Measurements from ENCODE around the gene SF3A2. TPM values are rescaled to one million over a fixed set of nuclear protein-coding genes. Genes with fewer than 3 reads are reported as not detected.

The SF3A2 gene
- total and polyA plus RNA-seq, 4 experiments from 2014 or later: 8.3 to 141 (median 88.7) TPM

DNA sequence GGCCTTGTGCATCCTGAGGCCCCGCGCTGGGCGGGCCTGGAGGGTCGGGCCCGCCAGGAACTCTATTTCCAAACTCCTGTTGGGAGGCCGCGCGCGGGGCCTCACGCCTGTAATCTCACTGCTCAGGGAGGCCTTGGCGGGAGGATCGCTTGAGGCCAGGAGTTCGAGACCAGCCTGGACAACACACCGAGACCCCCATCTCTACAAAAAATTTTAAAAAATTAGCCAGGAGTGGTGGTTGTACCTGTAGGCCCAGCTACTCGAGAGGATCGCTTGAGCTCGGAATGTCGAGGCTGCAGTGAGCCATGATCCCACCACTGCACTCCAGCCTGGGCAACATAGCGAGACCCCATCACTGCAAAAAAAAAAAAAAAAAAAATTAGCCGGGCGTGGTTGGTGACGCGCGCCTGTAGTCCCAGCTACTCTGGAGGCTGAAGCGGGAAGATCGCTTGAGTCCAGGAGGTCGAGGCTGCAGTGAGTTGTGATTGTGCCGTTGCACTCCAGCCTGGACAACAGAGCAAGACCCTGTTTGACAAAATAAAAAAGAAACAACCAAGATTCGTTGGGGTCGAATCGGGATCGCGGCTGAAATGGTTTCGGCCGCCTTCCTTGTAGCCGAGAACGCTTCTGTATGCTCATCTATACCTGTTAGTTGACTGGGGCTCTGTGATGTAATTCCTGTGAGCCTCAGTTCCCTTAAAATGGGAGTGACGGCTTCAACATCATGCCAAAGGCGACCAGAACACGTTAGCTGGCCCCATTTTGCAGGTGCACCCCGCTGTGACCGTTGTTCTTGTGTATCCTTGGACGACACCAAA is 636 bp downstream of the SF3A2 start:
- Mint-ChIP-seq H3K27me3 (peaks cover 2 to 5% of the 10 kb centered on the region in 2 donors), H3K4me1 (peaks cover 39 to 74% (median 59%) of the 10 kb centered on the region in 4 donors), H3K36me3 (peaks cover 5 to 44% of the 10 kb centered on the region in 2 donors), H3K9me3 (peaks cover 0 to 5% (median 0%) of the 10 kb centered on the region in 8 donors), H3K4me3 (peak overlapping the region; percentile 86 to 100 (median 98)), H3K27ac (peak overlapping the region; percentile 84 to 99 (median 97))
- POLR2A ChIA-PET (ENCODE audit: partially characterized antibody): interaction anchor here (0.9 to 10.5 kb wide), 6 partner anchors 19 to 381 kb away, joined by 3 to 325 read pairs (median 8); partner anchors contain the start of genes AMH, AP3D1, JSRP1 and TIMM13
- no peaks in the 10 kb centered on the region for H3K9me3 ChIP-seq (ENCODE audit: control insufficient read depth in 1 of 2, low read length in 2 of 2)
- CTCF ChIA-PET (ENCODE audit: partially characterized antibody): interaction anchor here (1.2 to 4.8 kb wide), 8 partner anchors 16 to 383 kb away, joined by 3 to 75 read pairs (median 8); no protein-coding TSS in a partner anchor
- H3K4me1 ChIP-seq (ENCODE audit: insufficient read depth, low read length): peaks cover 69% of the 10 kb centered on the region
- H3K4me3 ChIP-seq (ENCODE audit: low read length in 2 of 2): peak overlapping the region; percentile 38 to 88
- no peaks in the 10 kb centered on the region for H3K27me3 ChIP-seq (ENCODE audit: insufficient read depth, low read length)
- peaks cover 6% of the 10 kb centered on the region for H3K36me3 ChIP-seq (ENCODE audit: insufficient read depth, low read length)
- no peak for DNase-seq
- peak overlapping the region; percentile 98 for H3K27ac ChIP-seq (ENCODE audit: low read depth, low read length)
- intact Hi-C loops (cut with micrococcal nuclease): loop anchor here (5.0 kb wide), 1 partner anchor 240 kb away; the partner anchor contains the start of gene GADD45B

DNA sequence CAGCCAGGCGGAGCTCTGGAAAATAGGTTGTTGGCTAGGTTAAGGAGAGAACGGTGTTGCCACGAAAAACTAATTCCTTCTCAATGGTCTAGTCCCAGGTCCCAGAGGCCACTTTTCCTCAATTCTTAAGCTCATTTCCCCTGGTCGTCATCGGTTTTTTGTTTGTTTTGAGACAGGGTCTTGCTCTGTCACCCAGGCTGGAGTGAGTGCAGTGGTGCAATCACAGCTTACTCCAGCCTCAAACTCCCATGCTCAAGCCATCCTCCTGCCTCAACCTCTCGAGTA is 1.2 kb downstream of the SF3A2 start:
- no peak for DNase-seq
- Histone ChIP-seq H3K27ac (ENCODE audit: low read depth, low read length) (peak overlapping the region; percentile 98), H3K9me3 (ENCODE audit: control insufficient read depth in 1 of 2, low read length in 2 of 2) (no peaks in the 10 kb centered on the region), H3K4me1 (ENCODE audit: insufficient read depth, low read length) (peaks cover 75% of the 10 kb centered on the region), H3K4me3 (ENCODE audit: low read length in 2 of 2) (peak overlapping the region; percentile 38 to 88), H3K36me3 (ENCODE audit: insufficient read depth, low read length) (peaks cover 8% of the 10 kb centered on the region), H3K27me3 (ENCODE audit: insufficient read depth, low read length) (no peaks in the 10 kb centered on the region)
- CTCF ChIA-PET (ENCODE audit: partially characterized antibody): interaction anchor here (0.6 to 4.8 kb wide), 9 partner anchors 16 to 383 kb away, joined by 3 to 75 read pairs (median 5); no protein-coding TSS in a partner anchor
- POLR2A ChIA-PET (ENCODE audit: partially characterized antibody): interaction anchor here (0.9 to 10.5 kb wide), 6 partner anchors 18 to 381 kb away, joined by 3 to 325 read pairs (median 8); partner anchors contain the start of genes AMH, AP3D1, JSRP1 and TIMM13
- Mint-ChIP-seq H3K27ac (peak overlapping the region; percentile 84 to 99 (median 97)), H3K9me3 (peaks cover 0 to 5% (median 0%) of the 10 kb centered on the region in 8 donors), H3K4me1 (peaks cover 44 to 80% (median 64%) of the 10 kb centered on the region in 4 donors), H3K36me3 (peaks cover 11 to 49% of the 10 kb centered on the region in 2 donors), H3K4me3 (peak overlapping the region; percentile 86 to 100 (median 98)), H3K27me3 (peaks cover 2 to 5% of the 10 kb centered on the region in 2 donors)
- intact Hi-C loops (cut with micrococcal nuclease): loop anchor here (5.0 kb wide), 1 partner anchor 239 kb away; the partner anchor contains the start of gene GADD45B

DNA sequence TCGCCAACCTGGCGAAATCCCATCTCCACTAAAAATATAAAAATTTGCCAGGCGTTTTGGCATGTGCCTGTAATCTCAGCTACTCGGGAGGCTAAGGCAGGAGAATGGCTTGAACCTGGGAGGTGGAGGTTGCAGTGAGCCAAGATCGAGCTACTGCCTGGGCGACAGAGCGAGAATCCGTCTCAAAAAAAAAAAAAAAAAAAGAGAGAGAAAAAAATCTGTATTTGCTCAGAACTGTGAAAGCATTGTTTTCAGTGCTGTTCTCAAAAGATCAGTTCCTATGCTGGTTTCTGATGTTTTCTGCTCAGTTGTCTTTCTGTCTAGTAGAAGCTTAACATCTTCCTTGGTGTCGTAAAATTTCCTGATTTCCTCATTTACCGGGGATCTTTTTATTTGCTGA is 2.5 kb downstream of the SF3A2 start:
- DNase-seq: no peak
- Mint-ChIP-seq H3K9me3 (peaks cover 0 to 5% (median 0%) of the 10 kb centered on the region in 8 donors), H3K27ac (peak overlapping the region; percentile 84 to 99 (median 97)), H3K4me3 (peak overlapping the region; percentile 86 to 100 (median 98)), H3K4me1 (peaks cover 43 to 81% (median 64%) of the 10 kb centered on the region in 4 donors), H3K27me3 (peaks cover 2 to 5% of the 10 kb centered on the region in 2 donors), H3K36me3 (peaks cover 11 to 45% of the 10 kb centered on the region in 2 donors)
- Histone ChIP-seq H3K9me3 (ENCODE audit: control insufficient read depth in 1 of 2, low read length in 2 of 2) (no peaks in the 10 kb centered on the region), H3K27me3 (ENCODE audit: insufficient read depth, low read length) (no peaks in the 10 kb centered on the region), H3K4me1 (ENCODE audit: insufficient read depth, low read length) (peaks cover 78% of the 10 kb centered on the region), H3K36me3 (ENCODE audit: insufficient read depth, low read length) (peaks cover 16% of the 10 kb centered on the region), H3K27ac (ENCODE audit: low read depth, low read length) (peak overlapping the region; percentile 98), H3K4me3 (ENCODE audit: low read length in 2 of 2) (peak overlapping the region in 1 of 2 donors; percentile 88)
- intact Hi-C loops (cut with micrococcal nuclease): loop anchor here (5.0 kb wide), 1 partner anchor 238 kb away; the partner anchor contains the start of gene GADD45B
- ChIA-PET POLR2A (ENCODE audit: partially characterized antibody) (interaction anchor here (1.0 to 10.5 kb wide), 12 partner anchors 17 to 239 kb away, joined by 3 to 325 read pairs (median 4); partner anchors contain the start of genes AMH, AP3D1, GADD45B and JSRP1), CTCF (ENCODE audit: partially characterized antibody) (interaction anchor here (0.6 to 4.8 kb wide), 13 partner anchors 10 to 342 kb away, joined by 3 to 75 read pairs (median 4); partner anchors contain the start of genes AMH and AP3D1)

DNA sequence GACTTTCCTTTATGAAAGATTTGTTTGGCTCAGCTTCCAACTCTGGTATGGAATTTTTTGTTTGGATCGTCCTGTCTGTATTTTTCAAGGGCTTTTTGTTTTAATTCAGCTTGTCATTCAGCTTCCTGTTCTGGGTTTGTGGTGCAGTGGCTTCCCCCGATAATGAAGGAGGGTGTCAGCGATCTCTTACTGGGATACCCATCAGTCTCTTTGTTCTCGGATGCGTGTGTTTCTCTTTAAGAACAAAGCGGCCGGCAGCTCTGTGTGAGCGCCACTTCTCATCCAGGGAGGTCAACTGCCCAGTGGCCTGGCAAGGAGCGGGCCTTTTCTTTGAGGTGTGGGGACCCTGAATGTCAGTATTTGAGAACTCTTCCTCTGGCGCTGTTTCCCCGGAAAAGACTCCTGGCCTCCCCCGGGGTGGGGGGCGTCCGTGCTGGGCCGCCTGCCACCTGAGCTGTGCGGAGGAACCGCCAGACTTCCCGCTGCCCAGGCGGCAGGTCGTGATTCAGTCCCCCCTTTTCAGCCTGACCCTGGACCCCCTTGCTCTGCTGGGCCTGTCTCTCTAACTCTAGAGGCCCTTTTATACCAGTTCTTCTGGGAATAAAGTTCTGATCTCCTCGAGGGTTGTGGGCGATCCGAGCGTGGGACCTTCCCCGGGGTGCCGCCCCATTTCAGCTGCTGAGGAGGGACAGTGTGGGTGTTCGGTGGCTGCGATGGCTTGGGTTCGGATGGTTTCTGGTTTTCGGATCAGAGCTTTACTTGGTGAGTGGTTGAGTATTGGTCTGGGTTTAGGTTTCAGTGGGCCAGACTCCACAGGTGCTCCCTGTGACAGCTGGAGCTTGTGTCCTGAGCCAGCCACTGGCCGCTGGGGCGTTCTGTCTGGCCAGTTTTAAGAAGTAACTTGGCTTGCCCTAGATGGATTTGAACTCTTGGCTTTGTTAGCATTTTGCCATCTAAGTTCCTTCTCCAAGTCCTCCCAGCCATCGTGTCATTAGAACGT is 3.4 kb downstream of the SF3A2 start:
- ChIA-PET POLR2A (ENCODE audit: partially characterized antibody) (interaction anchor here (1.1 to 10.5 kb wide), 11 partner anchors 16 to 238 kb away, joined by 3 to 325 read pairs (median 5); partner anchors contain the start of genes AMH, AP3D1, GADD45B and JSRP1), CTCF (ENCODE audit: partially characterized antibody) (interaction anchor here (0.6 to 4.8 kb wide), 13 partner anchors 9 to 343 kb away, joined by 3 to 75 read pairs (median 4); partner anchors contain the start of genes AMH and AP3D1)
- Mint-ChIP-seq H3K27me3 (peaks cover 2 to 5% of the 10 kb centered on the region in 2 donors), H3K36me3 (peaks cover 16 to 49% of the 10 kb centered on the region in 2 donors), H3K4me1 (peaks cover 40 to 76% (median 58%) of the 10 kb centered on the region in 4 donors), H3K27ac (peak overlapping the region; percentile 92 to 99 (median 97)), H3K9me3 (peaks cover 0 to 5% (median 0%) of the 10 kb centered on the region in 8 donors), H3K4me3 (peak overlapping the region; percentile 86 to 100 (median 98))
- H3K9me3 ChIP-seq (ENCODE audit: control insufficient read depth in 1 of 2, low read length in 2 of 2): no peaks in the 10 kb centered on the region
- H3K4me3 ChIP-seq (ENCODE audit: low read length in 2 of 2): peak overlapping the region; percentile 63 to 88
- peaks cover 25% of the 10 kb centered on the region for H3K36me3 ChIP-seq (ENCODE audit: insufficient read depth, low read length)
- peak; percentile 48 to 79 (median 56) for DNase-seq
- intact Hi-C loops (cut with micrococcal nuclease): loop anchor here (5.0 kb wide), 1 partner anchor 237 kb away; the partner anchor contains the start of gene GADD45B
- peak overlapping the region; percentile 98 for H3K27ac ChIP-seq (ENCODE audit: low read depth, low read length)
- H3K27me3 ChIP-seq (ENCODE audit: insufficient read depth, low read length): no peaks in the 10 kb centered on the region
- peaks cover 70% of the 10 kb centered on the region for H3K4me1 ChIP-seq (ENCODE audit: insufficient read depth, low read length)

DNA sequence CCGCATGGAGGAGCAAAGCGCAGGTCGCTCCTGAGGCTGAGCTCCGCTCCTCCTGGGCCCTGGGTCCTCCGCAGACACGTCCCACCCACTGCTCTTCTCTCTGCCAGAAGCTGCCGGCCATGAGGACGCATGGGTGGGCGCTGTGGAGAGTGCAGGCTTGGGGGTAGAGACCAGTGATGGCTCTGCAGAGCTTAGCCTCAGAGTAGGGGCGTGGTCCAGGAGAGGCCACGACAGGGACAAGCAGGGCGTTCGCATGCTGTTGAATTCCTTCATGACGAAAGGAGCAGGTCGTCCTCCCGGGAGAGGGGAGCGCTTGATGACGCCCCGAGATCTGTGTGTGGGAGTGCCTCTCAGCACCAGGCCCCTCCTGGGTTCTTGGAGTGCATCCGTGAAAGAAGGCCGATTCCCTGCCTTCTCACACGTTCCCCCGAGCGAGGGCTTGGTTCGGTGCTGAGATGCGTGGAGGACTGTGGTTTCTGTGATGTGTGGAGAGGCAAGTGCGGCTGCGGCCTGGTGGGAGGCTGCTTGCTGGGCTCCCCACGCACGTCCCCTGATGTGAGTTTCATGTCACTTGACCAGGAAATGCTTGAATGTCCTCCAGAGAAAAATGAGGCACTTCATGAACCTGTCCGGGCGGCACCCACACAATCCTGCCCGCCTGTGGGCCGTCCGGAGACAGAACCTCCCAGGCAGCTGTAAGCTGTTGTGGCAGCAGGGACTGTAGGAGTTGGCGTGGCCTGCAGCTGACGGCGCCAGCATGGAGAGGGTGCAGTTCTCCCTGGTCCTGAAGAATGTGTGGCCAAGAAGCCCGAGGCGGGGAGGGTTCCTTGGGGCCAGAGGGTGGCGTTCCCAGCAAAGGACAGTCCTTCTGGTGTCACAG is 4.5 kb downstream of the SF3A2 start:
- peaks cover 65% of the 10 kb centered on the region for H3K4me1 ChIP-seq (ENCODE audit: insufficient read depth, low read length)
- H3K36me3 ChIP-seq (ENCODE audit: insufficient read depth, low read length): peaks cover 36% of the 10 kb centered on the region
- DNase-seq: no peak
- H3K27me3 ChIP-seq (ENCODE audit: insufficient read depth, low read length): no peaks in the 10 kb centered on the region
- Mint-ChIP-seq H3K27me3 (peaks cover 2 to 5% of the 10 kb centered on the region in 2 donors), H3K4me3 (peak overlapping the region; percentile 86 to 100 (median 98)), H3K27ac (peak overlapping the region; percentile 88 to 99 (median 97)), H3K9me3 (peaks cover 0 to 5% (median 0%) of the 10 kb centered on the region in 8 donors), H3K4me1 (peaks cover 41 to 71% (median 53%) of the 10 kb centered on the region in 4 donors), H3K36me3 (peaks cover 21 to 50% of the 10 kb centered on the region in 2 donors)
- peak overlapping the region; percentile 63 to 88 for H3K4me3 ChIP-seq (ENCODE audit: low read length in 2 of 2)
- intact Hi-C loops (cut with micrococcal nuclease): no loop called here
- no peaks in the 10 kb centered on the region for H3K9me3 ChIP-seq (ENCODE audit: control insufficient read depth in 1 of 2, low read length in 2 of 2)
- POLR2A ChIA-PET (ENCODE audit: partially characterized antibody): interaction anchor here (9.2 to 10.5 kb wide), 2 partner anchors 15 to 31 kb away, joined by 251 to 325 read pairs; partner anchors contain the start of genes AMH and JSRP1
- CTCF ChIA-PET (ENCODE audit: partially characterized antibody): interaction anchor here (3.4 to 4.8 kb wide), 4 partner anchors 13 to 32 kb away, joined by 11 to 75 read pairs (median 43); no protein-coding TSS in a partner anchor
- peak overlapping the region; percentile 98 for H3K27ac ChIP-seq (ENCODE audit: low read depth, low read length)

Measured in CD4-positive, alpha-beta memory T cell (primary cell).